M059J (cell line): ENCODE measurements around the gene SIN3A. TPM values are rescaled to one million over a fixed set of nuclear protein-coding genes. Genes with fewer than 3 reads are reported as not detected.
"Not testable (repeated sequence)": the region's sequence is repeated elsewhere in the genome, so short reads cannot be mapped to it uniquely, and the experiment has no call there.

Source experiments
- DNase-seq: peaks from one replicate; pipeline ENCODE4 v3.0.0-alpha.2; 2012; ENCODE audit warnings: low read depth
- total RNA-seq: library from RNA; depleted of rRNA; stranded (reverse); fragments of >200 nt; shearing (Covaris generic); gene quantifications from 2 replicates; pipeline ENCODE4 v1.2.3, GENCODE V29; 2014

SIN3A gene
- total RNA-seq, 1 experiment from 2014 or later: 38.5 TPM

GRCh38 chr15:75357976-75358673 is 93.4 kb downstream of the SIN3A start:
- no peak for DNase-seq

DNA sequence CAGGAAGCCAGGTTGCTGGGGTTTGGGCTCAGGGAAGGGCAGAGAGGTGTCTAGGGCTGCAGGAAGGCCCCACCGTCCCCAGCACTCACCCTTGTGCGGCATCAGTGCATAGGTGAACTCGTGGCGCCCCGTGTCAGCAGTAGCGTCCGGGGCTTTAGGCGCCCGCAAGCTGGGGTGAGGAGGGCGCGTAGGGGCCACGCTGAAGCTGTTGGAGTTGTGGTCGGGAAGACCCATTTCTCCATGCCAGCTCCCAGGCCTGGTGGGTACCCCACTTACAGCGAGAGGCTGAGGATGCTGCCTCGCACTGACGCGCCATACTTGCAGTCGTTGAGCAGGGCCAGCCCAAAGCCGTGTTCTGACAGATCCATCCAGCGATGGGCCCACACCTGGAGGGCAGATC is 95.0 kb downstream of the SIN3A start:
- no peak for DNase-seq

DNA sequence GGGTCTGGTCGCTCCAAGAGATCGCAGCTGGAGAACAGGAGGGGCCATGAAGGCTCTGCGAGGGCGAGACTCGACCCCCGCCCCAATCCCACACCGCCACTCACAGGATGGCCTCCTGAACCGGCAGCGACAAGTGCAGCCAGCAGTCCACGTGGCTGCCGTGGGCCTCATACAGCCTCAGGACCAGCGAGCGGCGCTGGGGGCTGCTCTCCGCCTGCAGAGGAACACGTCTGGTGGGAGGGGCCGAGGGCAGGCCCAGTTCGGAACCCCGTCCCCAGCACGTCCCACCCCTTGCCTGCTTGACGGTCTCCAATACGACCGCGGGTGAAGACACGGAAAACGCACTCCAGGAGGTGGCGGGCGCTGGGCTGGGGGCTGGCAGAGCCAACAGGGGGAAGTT is 95.5 kb downstream of the SIN3A start:
- DNase-seq: no peak

- no peak for DNase-seq
Measured at GRCh38 chr15:75355369-75355768, 96.1 kb downstream of the SIN3A start.

DNA sequence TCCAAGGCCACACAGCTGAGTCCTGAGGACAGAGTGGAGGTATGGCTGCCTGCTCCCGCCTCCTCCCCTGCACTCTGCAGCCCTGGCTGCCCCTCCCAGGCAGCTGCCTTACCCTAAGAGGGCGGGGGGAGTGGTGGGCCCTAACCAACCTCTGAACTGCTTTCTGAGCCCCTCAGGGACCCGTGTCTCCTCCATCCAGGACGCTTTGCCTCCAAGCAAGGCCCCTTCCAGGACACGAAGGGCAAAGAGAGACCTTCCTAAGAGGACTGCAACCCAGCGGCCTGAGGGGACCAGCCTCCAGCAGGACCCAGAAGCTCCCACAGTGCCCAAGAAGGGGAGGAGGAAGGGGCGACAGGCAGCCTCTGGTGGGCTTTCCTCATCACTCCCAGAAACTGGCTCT is 97.0 kb downstream of the SIN3A start:
- no peak for DNase-seq

- no peak for DNase-seq
Measured at GRCh38 chr15:75353604-75354003, 97.9 kb downstream of the SIN3A start.

GRCh38 chr15:75352186-75353080 is 99.1 kb downstream of the SIN3A start:
- no peak for DNase-seq

DNA sequence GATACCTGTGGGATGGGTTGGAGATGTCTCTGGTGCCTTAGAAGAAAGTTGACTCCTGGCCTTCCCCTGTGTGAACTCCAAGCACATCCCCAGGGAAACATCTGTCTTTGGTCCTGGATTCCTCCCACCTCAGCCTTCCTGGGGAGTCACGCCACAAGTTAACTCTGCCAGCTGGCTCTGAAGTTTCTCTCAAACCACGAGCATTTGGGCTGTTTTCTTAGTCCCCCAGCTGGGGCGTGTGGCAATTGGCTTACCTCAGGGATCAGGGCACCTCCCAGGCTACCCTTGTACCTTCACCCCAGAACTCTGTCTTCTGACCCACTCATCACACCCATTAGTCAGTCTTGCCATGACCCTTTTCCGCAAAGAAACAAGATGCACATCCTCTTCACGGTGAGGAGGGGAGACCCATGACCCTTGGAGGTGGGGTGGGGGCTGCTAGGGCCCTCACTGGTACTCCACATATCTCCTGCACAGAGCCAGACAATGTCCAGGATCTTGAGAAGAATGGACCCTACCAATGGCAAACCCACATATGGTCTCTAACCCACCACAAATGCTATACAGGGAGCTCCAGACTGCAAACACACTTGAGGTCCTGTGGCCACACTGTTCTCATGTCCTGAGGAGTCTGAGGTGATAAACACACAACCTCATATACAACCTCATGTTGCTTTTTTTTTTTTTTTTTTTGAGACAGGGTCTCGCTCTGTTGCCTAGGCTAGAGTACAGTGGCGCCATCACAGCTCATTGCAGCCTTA is 100.7 kb downstream of the SIN3A start:
- DNase-seq: no peak

GRCh38 chr15:75349851-75350588 is 101.5 kb downstream of the SIN3A start:
- no peak for DNase-seq

- not testable (repeated sequence) for DNase-seq
Measured at GRCh38 chr15:75349351-75349669, 102.2 kb downstream of the SIN3A start.

DNA sequence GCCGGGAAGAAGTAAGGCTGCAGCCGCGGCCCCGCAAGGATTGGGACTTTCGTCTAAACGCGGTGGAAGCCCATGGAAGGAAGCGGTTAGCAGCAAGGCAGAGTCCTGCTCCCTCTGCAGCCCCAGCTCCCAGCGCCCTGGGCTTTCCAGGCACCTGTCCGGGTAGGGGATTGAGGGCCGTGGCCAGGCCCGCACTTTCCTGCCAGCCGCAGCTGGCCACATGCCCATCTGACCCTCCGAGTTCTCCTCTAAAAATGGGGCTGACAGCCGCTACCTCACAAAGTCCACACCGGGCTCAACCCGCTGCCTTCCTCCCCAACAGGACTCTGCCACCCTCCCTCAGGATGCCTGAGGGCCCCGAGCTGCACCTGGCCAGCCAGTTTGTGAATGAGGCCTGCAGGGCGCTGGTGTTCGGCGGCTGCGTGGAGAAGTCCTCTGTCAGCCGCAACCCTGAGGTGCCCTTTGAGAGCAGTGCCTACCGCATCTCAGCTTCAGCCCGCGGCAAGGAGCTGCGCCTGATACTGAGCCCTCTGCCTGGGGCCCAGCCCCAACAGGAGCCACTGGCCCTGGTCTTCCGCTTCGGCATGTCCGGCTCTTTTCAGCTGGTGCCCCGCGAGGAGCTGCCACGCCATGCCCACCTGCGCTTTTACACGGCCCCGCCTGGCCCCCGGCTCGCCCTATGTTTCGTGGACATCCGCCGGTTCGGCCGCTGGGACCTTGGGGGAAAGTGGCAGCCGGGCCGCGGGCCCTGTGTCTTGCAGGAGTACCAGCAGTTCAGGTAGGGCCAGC is 102.7 kb downstream of the SIN3A start:
- DNase-seq: no peak

DNA sequence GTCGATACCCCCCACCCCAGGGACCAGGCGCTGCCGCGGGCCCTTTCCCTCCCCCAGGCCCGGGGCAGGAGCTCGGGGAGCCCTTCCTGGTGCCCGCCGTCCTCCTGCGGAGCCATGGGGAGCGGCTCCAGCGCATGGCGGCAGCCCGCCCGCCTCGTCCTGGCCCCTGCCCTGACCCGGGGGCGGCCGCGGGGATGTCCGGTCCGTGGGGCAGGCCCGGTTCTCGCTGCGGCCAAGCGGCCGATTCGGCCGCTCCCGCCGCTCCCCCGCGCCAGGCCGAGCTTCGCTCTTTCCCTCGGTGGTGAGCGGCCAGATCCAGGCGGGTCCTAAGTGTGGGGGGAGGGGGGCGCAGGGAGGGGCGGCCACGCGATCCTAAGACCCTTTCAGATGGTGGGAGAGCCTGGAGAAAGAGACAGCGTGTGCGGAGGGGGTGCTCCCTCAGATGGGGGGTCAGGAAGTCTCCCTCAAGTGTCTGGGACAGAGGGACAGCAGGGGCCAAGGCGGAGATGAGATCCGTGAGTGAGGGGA is 103.4 kb downstream of the SIN3A start:
- DNase-seq: no peak

- DNase-seq: no peak
Measured at GRCh38 chr15:75347222-75348033, 104.1 kb downstream of the SIN3A start.

DNA sequence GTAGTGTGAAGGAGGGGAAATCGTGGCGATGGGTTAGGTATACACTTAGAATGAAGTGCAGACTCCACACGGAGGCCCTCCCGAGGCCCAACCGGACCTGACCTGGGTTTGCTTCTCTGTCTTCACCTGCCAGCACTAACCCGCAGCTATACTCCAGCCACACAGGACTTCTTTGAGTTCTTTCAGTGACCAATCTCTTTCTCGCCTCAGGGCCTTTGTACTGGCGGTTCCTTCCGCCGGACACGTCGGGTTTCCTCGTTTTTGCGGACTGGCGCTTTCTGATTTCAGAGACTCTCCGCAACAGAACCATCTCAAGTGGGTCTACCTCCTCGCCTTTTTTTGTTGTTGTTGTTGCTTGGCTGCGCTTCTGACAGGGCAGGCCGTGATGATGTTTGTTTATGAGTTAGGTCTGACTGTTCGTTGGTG is 104.7 kb downstream of the SIN3A start, which contains the start of gene NEIL1:
TSS of gene NEIL1 (plus strand) at position 244 of the 426 bp plus-strand sequence. CDS start 1,867 bp downstream, outside the sequence.
- DNase-seq: no peak

DNA sequence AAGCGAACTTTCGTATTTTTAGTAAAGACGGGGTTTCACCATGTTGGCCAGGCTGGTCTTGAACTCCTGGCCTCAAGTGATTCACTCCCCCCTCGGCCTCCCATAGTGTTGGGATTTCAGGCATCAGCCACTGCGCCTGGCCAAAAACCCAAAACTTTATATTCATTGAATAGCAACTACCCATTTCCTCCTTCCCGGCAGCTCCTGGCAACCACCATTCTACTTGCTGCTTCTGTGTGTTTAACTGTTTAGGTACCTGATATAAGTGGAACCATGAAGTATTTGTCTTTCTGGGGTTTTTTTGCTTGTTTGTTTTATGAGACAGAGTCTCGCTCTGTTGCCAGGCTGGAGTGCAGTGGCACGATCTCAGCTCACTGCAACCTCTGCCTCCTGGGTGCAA is 107.5 kb downstream of the SIN3A start:
- not testable (repeated sequence) for DNase-seq

DNA sequence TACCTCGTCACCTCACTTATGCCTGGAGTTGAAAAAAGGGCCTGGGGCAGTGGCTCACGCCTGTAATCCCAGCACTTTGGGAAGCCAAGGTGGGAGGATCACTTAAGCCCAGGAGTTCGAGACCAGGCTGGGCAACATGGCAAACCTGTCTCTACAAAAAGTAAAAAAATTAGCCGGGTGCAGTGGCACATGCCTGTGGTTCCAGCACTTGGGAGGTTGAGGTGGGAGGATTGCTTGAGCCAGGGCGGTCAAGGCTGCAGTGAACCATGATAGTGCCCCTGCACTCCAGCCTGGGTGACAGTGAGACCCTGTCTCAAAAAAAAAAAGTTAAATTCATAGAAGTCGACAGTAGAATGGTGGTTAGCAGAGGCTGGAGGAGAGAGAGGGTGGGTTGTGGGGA is 109.3 kb downstream of the SIN3A start:
- no peak for DNase-seq

DNA sequence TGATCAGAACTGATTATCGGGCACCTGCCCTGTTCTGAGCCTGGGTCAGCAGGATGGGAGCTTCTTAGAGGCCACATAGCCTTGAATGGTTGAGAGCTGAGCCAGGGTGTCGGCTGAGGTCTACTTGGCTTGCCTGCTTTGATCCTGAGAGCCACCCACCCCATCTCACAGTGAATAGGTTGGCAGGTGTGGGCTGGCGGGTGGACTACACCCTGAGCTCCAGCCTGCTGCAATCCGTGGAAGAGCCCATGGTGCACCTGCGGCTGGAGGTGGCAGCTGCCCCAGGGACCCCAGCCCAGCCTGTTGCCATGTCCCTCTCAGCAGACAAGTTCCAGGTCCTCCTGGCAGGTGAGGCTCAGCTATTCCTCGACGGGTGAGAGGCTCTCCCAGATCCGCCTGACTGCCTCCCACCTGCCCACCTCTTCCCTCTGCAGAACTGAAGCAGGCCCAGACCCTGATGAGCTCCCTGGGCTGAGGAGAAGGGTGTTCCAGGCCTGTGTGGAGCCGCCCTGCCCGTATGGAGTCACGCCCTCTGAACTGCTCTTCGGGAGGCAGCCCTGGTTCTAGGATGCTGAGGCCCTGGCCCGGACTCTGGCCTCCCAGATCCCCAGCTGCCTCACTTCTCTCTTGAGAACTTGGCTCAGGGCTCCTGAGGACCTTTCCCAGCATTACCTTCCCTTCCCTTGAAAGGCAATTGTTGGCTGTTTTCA is 111.8 kb downstream of the SIN3A start:
- no peak for DNase-seq

DNA sequence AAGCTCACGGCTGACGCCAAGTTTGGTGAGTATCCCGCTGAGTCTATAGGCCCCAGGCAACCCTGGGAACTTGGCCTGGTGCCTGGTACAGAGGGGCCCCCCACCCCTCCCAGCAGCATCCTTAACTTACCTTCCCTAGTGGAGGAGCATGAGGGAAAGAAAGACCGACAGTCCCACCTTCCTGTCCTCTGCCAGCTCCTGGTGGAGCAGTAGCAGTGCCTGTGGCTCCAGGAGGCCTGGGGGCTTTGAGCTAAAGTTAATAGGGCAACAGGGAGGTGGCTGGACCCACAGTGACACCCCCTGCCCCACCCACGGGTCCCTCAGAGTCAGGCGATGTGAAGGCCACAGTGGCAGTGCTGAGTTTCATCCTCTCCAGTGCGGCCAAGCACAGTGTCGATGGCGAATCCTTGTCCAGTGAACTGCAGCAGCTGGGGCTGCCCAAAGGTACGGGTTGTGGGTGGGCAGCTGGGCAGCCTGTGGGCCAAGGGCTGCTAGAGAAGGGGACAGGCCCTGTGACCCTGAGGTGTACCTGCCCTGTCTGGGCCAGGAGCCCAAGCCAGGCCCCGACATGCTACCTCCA is 112.7 kb downstream of the SIN3A start:
- no peak for DNase-seq
